GM21786 (cell line): ENCODE measurements around the gene LMLN.
A peak's percentile ranks its signal among the peaks of the same experiment; 100 is the strongest.
"Not testable (repeated sequence)": the region's sequence is repeated elsewhere in the genome, so short reads cannot be mapped to it uniquely, and the experiment has no call there.

Experiments used
- ATAC-seq: cut with Tn5 transposase; IDR thresholded peaks from one replicate; pipeline ENCODE4 v1.9.1; 2021; ENCODE audit not compliant: unreplicated experiment

The LMLN gene, protein sequence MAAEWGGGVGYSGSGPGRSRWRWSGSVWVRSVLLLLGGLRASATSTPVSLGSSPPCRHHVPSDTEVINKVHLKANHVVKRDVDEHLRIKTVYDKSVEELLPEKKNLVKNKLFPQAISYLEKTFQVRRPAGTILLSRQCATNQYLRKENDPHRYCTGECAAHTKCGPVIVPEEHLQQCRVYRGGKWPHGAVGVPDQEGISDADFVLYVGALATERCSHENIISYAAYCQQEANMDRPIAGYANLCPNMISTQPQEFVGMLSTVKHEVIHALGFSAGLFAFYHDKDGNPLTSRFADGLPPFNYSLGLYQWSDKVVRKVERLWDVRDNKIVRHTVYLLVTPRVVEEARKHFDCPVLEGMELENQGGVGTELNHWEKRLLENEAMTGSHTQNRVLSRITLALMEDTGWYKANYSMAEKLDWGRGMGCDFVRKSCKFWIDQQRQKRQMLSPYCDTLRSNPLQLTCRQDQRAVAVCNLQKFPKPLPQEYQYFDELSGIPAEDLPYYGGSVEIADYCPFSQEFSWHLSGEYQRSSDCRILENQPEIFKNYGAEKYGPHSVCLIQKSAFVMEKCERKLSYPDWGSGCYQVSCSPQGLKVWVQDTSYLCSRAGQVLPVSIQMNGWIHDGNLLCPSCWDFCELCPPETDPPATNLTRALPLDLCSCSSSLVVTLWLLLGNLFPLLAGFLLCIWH

DNA sequence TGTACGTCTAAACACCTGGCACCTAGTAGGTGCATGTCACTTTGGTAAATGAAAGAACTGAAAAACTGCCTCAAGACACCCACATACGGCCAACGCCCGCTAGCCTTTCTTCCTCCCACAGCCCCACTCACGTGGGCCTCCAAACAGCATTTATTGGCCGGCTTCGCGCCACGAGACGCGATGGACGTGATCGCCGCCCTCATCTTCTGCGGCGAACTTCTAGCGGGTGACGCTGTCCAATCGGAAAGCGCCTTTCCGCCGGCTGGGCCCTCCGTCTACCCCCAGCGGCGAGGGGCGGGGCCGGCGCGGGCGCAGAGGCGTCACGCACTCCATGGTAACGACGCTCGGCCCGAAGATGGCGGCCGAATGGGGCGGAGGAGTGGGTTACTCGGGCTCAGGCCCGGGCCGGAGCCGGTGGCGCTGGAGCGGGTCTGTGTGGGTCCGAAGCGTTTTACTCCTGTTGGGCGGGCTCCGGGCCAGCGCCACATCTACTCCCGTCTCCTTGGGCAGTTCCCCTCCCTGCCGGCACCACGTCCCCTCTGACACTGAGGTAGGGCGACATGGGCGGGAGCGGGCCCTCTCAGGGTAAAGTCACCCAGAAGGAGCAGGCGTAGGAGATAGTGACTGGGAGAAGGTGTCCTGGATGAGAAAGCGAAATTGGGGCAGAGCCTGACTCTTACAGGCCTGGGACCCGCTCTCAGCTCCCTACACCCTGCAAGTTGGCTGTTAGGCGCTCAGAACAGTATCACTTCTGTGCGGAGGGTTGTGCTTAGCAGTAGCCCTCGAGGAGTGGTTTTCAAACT is at the start of gene LMLN:
TSS of gene LMLN (plus strand) at position 327 of the 803 bp plus-strand sequence. CDS start at position 356, 29 bp downstream.
- ATAC-seq, result peak; percentile 97

DNA sequence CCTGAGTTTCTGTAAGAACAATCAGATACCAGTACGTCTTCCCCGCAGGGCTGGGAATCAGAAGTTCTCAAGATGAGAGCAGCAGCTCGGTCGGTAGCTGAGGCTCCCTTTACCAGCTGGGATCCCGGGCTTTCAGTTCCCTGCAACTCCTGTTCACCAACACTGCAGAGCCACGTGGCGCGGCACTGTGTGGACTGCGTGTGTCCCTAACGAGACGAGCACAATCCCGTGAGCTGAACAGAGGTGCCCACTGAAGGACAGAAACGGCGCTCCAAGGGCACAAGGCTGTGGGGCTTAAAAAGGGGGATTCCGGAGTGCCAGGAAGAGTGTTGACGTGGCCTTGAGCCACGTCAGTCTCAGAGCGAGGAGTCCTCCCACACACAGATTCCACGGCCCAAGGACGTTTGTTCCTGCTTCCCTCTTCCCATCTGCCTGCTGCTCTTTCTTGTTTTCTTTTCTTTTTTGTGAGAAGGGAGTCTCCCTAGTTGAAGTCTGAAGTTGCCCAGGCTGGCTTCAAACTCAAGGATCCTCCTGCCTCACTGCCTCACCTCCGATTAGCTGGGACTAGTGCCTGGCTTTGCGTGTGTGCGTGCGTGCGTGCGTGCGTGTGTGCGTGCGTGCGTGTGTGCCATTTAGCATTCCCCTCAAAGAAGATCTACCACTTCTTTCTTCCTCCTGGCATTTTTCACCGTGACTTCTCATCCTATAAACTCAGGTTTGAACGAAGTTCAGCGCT is 47.1 kb upstream of the LMLN start:
- ATAC-seq, result no peak

DNA sequence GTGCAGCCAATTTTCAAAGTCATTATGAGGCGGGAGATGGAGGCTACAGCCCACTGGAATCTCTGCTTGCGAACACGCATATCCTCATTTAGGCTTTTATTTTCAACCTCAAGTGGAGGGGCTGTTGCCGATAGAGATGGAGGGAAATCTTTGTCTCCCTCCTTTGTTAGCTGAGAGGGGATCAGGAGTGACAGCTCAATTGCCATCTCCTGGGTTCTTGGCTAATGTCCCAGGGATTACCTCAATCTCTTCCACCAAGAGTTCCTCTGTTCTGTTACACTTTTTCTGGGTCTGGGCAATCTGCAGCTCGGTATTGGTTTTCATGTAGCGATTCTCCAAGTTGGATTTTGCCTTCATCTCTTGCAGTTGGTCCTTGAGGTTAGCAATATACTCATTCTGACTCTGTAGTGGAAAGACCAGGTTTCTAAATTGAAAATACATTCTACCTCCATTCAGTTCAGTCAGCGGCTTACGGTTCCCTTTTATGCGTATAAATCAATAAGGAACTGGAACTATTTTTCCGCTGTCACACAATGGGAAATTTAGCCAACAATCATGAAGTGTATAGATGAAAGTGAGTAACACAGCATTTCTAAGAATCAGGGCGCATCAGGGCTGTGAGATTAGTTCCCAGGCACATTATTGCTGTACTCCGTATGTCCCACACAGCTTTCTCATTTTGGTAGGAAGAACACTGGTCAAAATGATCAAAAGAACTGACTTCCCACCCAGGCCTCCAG is 46.2 kb upstream of the LMLN start:
- no peak for ATAC-seq

DNA sequence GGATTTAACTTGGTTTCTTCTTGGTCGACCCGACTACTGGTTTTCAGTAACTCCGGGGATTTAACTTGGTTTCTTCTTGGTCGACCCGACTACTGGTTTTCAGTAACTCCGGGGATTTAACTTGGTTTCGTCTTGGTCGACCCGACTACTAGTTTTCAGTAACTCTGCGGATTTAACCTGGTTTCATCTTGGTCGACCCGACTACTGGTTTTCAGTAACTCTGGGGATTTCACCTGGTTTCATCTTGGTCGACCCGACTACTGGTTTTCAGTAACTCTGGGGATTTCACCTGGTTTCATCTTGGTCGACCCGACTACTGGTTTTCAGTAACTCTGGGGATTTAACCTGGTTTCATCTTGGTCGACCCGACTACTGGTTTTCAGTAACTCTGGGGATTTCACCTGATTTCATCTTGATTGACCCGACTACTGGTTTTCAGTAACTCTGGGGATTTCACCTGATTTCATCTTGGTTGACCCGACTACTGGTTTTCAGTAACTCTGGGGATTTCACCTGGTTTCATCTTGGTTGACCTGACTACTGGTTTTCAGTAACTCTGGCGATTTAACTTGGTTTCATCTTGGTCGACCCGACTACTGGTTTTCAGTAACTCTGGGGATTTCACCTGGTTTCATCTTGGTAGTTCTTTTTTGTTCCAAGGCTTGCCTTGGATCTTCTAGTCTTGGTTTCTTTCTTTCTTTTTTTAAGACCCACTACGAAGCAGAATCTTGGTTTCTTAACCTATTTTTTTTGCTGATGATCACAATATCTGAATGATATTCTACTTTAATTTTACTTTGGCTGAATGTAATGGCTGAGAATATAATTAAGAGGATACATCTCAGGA is 38.4 kb upstream of the LMLN start:
- ATAC-seq, result not testable (repeated sequence)

DNA sequence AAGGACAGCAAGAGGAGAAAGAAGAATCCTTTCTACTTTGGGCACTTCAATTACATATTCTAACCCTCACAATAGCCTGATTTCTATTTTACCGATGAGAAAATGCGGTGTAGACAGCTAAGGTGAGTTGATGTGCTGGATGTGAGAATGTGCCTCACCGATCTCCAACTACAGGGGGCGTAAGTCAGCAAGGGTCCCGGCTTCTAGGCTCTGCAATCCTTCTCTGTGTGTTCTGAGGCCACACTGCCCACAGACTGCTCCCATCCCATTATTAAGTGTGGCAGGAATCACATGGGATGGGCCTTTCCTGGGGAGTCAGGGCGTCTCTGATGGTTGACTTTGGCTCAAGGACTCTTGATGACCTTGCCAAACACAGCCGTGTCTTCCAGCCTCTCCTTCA is 33.6 kb upstream of the LMLN start:
- no peak for ATAC-seq

DNA sequence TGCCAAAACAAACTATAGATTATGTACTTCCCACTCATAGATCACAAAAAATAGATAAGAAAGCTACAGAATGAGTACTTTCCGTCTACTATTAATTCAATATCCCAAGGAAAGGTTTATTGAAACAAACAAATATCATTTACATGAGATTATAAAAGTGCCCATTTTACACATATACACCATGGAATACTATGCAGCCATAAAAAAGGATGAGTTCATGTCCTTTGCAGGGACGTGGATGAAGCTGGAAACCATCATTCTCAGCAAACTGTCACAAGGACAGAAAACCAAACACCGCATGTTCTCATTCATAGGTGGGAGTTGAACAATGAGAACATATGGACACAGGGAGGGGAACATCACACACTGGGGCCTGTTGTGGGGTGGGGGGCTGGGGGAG is 32.4 kb upstream of the LMLN start:
- ATAC-seq, result not testable (repeated sequence)

DNA sequence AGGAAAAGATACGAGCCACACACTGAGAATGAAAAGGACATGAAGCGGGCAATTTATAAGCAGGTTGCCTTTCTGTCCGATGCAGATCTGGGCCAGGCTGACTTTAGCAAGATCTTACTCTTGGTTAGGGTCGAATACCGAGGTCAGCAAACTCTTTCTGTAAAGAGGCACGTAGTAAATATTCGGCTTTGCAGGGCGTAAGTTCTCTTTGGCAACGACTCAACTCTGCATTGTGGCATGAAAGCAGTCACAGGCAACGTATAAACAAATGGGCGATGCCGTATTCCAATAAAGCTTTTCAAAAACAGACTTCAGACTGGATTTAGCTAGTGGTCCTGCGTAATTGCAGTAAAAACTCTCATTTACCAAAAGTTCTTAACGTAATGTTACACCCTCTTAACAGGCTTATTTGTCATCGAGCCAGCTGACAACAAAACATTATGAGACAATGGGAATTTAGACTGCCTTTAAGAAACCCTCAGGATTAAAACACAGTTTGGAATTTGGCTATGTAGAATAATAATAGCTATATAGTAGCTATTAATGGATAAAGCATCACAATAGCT is 23.1 kb upstream of the LMLN start:
- ATAC-seq, result no peak

DNA sequence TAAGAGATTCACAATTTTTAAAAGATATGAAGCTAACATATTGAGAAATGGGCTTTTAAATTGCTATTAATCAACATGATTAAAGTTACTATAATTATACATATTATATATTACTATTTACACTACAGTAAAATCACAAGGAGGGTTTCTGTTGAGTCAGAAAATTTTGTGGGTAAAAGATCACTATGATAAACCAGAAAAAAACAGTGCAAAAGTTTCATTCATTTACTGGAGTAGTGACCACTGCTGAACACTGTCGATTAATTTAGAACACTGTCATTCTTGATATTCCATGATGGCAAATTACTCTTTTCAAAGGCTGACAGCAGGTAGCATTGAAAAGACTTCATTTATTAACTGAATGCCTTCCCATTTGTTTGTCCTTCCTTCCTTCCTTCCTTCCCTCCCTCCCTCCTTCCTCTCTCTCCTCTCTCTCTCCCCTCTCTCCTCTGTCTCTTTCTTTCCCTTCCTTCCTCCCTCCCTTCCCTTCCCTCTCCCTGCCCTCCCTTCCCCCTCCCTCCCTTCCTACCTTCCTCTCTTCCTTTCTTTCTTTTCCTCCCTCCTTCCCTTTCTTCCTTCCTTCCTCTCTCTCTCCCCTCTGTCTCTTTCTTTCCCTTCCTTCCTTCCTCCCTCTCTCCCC is 19.2 kb upstream of the LMLN start:
- ATAC-seq, result no peak

DNA sequence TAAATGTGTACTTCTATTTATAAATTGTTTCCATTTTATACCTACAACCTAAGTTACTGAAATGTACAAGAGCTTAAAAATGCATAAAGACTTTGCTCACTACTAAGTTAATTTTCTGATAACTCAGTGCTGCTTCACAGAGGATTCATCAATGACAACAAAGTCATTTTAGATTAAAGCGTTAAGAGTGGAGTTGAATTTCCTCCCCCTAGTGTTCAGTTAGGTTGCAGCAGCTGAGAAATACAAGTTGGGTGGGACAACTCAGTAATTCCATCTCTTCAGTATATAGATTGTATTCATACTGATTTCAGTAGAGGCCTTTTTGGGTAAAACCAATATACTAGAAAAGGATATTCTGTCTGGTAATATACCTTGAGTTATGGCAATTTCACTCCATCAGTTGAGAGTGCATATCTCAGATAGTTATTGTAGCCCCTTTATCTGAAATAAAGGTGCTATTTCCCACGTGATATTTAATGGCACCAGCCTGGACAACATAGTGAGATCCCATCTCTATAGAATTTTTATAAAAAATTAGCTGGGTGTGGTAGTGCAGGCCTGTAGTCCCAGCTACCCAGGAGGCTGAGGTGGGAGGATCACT is 17.0 kb upstream of the LMLN start:
- no peak for ATAC-seq

DNA sequence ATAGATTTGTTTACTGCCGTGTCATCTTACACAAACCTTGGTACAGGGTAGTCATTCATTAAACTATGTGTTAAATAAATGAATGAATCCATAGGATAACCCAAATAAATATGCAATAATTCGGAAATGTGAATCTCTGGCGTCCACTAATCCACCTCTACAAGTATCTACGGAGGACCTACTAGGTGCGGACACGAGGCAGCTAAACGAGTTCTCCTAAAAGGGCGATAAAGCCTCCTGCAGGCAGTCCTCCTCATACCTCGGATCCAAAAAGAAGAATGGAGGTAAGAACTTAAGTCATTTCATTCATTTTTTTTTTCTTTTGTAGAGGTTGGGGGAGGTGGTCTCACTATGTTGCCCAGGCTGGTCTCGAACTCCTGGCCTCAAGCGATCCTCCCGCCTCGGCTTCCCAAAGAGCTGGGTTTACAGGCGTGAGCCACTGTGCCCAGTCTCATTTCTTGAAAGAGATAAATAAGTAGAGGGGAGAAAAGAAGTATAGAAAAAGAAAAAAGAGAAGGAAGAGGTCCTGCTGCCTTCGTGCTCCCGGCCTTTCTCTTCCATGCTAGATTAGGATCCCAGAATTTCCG is 10.7 kb upstream of the LMLN start:
- ATAC-seq, result no peak

DNA sequence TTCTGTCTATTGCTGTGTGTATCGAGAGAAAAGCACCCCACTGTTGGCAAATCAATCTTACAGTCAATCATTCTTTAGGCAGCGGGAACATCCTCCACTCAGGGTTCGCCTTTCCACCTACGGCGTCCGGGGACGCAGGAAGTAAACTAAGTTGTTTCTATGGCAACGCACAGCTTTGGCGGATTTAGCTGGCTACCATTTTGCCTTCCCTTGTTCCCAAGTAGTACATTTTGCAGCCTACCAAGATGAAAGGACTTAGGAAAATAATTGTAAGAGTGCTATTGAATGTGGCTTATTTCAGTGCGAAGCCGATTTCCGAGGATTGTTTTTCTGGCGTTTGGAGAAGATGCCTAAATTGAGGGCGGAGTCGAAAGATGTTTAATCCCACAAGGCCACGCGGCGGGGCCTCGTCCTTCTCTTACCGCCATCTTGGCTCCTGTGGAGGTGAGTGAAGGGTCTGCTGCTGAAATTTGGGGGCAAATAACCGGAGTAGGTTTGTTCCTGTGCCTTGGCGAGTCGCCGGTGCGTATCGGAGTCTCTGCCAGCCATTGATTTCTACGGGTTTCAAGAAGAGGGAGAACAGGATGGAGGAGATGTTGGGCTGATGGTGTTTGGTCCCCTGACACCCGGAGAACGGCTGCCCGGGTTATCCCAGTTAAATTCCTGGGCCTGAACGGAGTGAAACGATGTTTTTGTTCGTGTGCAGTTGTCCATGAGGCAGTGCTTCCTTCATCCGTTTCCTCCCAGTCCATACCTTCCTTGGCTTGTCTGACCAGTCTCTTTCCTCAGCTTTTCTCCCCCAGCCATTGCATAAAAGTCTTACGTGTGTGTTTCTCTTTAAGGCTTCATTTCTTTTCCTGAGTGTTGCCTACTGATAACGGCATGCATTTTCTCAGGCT is 10.0 kb upstream of the LMLN start, which contains the start of gene RPL35A:
TSS of gene RPL35A (plus strand) at position 413 of the 899 bp plus-strand sequence. CDS start 778 bp downstream, outside the sequence.
- ATAC-seq, result peak; percentile 93

DNA sequence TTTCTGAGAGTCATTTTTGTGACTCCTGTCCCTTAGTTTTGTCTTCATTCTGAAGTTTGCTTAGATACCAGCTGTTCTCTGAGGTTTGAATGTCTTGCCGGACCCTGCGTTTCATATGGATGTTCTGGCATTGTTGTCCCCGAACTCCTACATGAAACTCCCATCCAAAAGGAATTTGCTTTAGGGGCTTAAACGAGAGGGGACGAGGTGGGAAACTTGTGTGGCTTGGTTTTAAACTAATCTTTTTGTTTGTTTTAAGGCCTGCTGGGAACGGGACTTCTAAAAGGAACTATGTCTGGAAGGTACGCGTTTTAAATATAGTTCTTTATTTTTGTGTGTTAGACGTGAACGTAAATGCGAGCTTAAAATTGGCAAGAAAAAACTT is 9.3 kb upstream of the LMLN start:
- ATAC-seq, result no peak

DNA sequence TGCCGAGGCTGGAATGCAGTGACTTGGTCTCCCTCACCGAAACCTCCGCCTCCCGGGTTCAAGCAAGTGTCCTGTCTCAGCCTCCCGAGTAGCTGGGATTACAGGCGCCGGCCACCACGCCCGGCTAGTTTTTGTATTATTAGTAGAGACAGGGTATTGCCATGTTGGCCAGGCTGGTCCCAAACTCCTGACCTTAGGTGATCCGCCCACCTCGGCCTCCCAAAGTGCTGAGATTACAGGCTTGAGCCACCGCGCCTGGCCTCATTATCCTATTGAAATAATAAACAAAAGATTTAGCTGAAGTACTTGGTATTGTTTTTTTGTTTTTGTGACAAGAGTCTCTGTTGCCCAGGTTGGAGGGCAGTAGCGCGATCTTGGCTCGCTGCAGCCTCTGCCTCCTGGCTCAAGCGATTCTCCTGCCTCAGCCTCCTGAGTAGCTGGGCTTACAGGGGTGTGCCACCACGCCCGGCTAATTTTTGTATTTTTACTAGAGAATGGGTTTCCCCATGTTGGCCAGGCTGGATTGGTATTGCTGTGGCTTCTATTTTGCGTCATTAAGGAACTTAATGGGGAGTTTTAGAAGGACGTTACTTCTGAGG is 8.5 kb upstream of the LMLN start:
- no peak for ATAC-seq

DNA sequence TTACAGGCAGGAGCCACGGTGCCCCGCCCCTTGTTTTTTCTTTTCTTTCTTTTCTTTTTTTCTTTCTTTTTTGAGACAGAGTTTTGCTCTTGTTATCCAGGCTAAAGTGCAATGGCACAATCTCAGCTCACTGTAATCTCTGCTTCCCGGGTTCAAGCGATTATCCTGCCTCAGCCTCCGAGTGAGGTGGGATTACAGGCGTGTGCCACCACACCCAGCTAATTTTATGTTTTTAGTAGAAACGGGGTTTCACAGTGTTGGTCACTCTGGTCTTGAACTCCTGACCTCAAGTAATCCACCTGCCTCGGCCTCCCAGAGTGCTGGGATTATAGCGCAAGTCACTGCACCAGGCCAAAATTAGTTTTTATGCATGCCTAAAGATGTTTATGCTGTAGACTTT is 7.6 kb upstream of the LMLN start:
- no peak for ATAC-seq

DNA sequence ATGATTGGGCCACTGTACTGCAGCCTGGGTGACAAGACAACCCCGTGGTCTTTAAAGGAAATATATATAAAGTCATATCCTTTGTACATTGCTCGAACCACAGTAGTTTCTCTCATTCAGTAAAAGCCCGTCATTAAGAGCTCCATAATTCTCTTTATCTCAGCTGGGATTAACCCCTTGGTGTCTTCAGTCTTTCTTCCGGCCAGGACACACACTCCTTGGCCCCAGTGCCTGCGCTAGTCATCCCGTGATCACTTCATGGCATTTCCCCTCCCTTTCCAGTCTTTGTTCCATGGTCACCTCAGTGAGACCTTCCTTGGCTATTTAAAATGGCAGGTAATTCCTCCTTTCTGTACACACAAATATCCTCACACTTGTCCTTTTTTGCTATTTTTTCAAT is 6.7 kb upstream of the LMLN start:
- no peak for ATAC-seq

DNA sequence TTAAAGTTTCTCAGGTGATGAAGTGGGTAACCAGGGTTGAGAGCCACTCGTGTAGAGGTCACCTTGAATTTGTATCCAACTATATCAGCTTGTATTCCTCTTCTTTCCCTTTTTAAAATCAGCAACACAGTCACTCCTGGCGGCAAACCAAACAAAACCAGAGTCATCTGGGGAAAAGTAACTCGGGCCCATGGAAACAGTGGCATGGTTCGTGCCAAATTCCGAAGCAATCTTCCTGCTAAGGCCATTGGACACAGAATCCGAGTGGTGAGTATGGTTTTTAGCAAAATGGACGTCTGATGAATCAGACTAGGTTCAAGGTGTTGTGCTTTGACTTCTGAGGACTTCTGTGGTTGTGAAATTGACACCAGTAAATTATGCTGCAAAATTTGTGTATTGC is 6.1 kb upstream of the LMLN start:
- ATAC-seq, result no peak
